Stimulated activated naive B cell treated with anti-CD40 and anti-IgM and Interleukin-4, amounts not matched to agents 10 μg/mL and 1 μg/mL and 100 μg/mL, for 72 hours (primary cell): ENCODE measurements around the gene CEP112.

Experiments
- ATAC-seq, 2 donors: fragments of 150-1000 bp; cut with Tn5 transposase; replicated peaks; 2 replicates each; pipeline ENCODE4 v1.10.0; 2021; ENCODE audit warnings: moderate library complexity in 1 of 2
- DNase-seq: peaks from one replicate; pipeline ENCODE4 v3.0.0; 2021
- H3K27ac Mint-ChIP-seq: one replicate; pipeline ENCODE4 v1.8.0; 2022; ENCODE audit warnings: mild to moderate bottlenecking, mixed read lengths
- H3K27me3 Mint-ChIP-seq, 2 donors: one replicate each; pipeline ENCODE4 v1.8.0; 2022; ENCODE audit warnings: mixed read lengths in 2 of 2
- H3K36me3 Mint-ChIP-seq, 2 donors: one replicate each; pipeline ENCODE4 v1.8.0; 2022; ENCODE audit warnings: mixed read lengths in 2 of 2, mild to moderate bottlenecking in 1 of 2
- H3K4me1 Mint-ChIP-seq, 2 donors: one replicate each; pipeline ENCODE4 v1.8.0; 2022; ENCODE audit warnings: mixed read lengths in 2 of 2, mild to moderate bottlenecking in 1 of 2
- H3K4me3 Mint-ChIP-seq, 2 donors: one replicate each; pipeline ENCODE4 v1.8.0; 2022; ENCODE audit warnings: mild to moderate bottlenecking in 2 of 2, mixed read lengths in 2 of 2, moderate library complexity in 1 of 2
- H3K9me3 Mint-ChIP-seq, 2 donors: one replicate each; pipeline ENCODE4 v1.8.0; 2022; ENCODE audit warnings: mixed read lengths in 2 of 2, mild to moderate bottlenecking in 1 of 2

CEP112 gene

DNA sequence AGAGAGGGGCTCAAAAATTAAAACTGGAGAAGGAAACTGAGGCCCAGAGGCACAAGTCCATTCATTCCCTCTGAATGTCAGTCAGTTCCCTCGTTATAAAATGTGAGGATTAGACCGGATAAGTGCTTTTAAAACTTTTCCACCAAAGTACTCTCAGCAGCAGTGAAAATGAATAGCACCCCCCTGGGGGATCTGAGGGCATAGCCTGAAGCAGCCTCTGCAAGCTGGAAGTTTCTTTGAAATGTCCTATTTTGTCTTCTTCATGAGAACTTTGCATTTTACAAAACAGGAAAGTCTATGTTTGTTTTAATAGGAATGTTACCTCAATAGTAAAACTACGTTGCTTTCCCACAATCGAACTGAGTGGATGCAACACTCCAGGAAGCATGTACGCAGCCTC, 273.0 kb downstream of the CEP112 start:
- H3K9me3 Mint-ChIP-seq = peaks cover 4 to 9% of the 10 kb centered on the region in 2 donors
- DNase-seq = no peak

GRCh38 chr17:65918500-65918899, 273.4 kb downstream of the CEP112 start:
- H3K27ac Mint-ChIP-seq = no peak overlapping the region

More for the DNA sequence above, 273.0 kb downstream of the CEP112 start:
- Mint-ChIP-seq H3K27ac (no peak overlapping the region), H3K36me3 (peaks cover 0 to 10% of the 10 kb centered on the region in 2 donors), H3K4me3 (no peak overlapping the region), H3K27me3 (no peaks in the 10 kb centered on the region), H3K4me1 (peaks cover 11 to 13% of the 10 kb centered on the region in 2 donors)
- ATAC-seq = no peak

GRCh38 chr17:65917560-65917959, 274.4 kb downstream of the CEP112 start:
- DNase-seq (no peak), ATAC-seq (no peak)
- no peak overlapping the region for H3K4me3 Mint-ChIP-seq
- no peak overlapping the region for H3K27ac Mint-ChIP-seq
- peaks cover 4 to 9% of the 10 kb centered on the region in 2 donors for H3K9me3 Mint-ChIP-seq
- H3K4me1 Mint-ChIP-seq = peaks cover 11 to 13% of the 10 kb centered on the region in 2 donors
- H3K36me3 Mint-ChIP-seq = peaks cover 0 to 10% of the 10 kb centered on the region in 2 donors
- no peaks in the 10 kb centered on the region for H3K27me3 Mint-ChIP-seq

More at GRCh38 chr17:65918500-65918899, 273.4 kb downstream of the CEP112 start:
- peaks cover 11 to 13% of the 10 kb centered on the region in 2 donors for H3K4me1 Mint-ChIP-seq
- no peaks in the 10 kb centered on the region for H3K27me3 Mint-ChIP-seq
- ATAC-seq (no peak), DNase-seq (no peak)
- peaks cover 4 to 9% of the 10 kb centered on the region in 2 donors for H3K9me3 Mint-ChIP-seq
- peaks cover 0 to 10% of the 10 kb centered on the region in 2 donors for H3K36me3 Mint-ChIP-seq
- H3K4me3 Mint-ChIP-seq = no peak overlapping the region

DNA sequence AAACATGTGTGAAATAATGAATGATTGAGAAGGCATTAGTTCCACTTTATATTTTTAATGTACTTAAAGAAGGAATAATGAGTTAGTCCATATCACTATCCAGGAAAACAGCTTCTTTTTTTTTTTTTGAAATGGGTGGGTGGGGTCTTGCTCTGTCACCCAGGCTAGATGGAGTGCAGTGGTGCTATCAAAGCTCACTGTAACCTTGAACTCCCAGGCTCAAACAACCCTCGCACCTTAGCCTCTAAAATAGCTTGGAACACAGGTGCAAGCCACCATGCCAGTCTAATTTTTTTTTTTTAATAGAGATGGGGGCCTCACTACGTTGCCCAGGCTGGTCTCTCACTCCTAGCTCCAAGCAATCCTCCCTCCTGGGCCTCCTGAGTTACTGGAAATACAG, 275.5 kb downstream of the CEP112 start:
- H3K27ac Mint-ChIP-seq = no peak overlapping the region
- H3K4me1 Mint-ChIP-seq = peaks cover 11 to 13% of the 10 kb centered on the region in 2 donors
- no peaks in the 10 kb centered on the region for H3K27me3 Mint-ChIP-seq
- H3K4me3 Mint-ChIP-seq = no peak overlapping the region
- peaks cover 0 to 15% of the 10 kb centered on the region in 2 donors for H3K36me3 Mint-ChIP-seq
- no peak for ATAC-seq
- DNase-seq = no peak
- peaks cover 6 to 14% of the 10 kb centered on the region in 2 donors for H3K9me3 Mint-ChIP-seq

DNA sequence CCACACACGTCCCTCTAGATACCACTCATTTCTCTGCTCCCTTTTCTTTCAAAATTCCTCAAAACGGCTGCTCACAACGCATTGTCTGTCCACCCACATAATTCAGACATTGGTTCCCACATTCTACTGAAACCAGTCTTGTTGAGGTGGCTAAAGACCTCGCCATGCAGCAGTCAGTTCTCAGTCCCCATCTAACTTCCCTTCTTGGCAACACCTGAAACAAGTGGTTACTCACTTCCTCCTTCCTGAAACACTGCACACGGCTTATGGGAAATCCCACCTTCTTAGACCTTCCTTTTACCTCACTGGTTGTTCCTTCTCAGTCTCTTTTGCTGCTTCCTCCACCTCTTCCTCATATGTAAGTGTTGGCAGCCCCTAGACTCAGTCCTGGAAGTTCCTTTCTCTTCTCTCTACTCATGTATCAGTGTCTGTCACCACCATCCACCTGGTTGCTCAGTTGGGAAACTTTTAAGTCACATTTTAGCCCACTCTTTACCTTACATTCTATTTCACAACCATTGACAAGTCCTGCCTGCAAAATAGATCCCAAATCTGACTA, 277.1 kb downstream of the CEP112 start:
- H3K4me3 Mint-ChIP-seq = peak overlapping the region in 1 of 2 donors; percentile 4
- peak; percentile 99 for ATAC-seq
- H3K4me1 Mint-ChIP-seq = peaks cover 11 to 13% of the 10 kb centered on the region in 2 donors
- peak; percentile 57 for DNase-seq
- H3K27me3 Mint-ChIP-seq = no peaks in the 10 kb centered on the region
- H3K27ac Mint-ChIP-seq = peak overlapping the region; percentile 49
- H3K36me3 Mint-ChIP-seq = peaks cover 8 to 24% of the 10 kb centered on the region in 2 donors
- H3K9me3 Mint-ChIP-seq = peaks cover 15 to 23% of the 10 kb centered on the region in 2 donors

DNA sequence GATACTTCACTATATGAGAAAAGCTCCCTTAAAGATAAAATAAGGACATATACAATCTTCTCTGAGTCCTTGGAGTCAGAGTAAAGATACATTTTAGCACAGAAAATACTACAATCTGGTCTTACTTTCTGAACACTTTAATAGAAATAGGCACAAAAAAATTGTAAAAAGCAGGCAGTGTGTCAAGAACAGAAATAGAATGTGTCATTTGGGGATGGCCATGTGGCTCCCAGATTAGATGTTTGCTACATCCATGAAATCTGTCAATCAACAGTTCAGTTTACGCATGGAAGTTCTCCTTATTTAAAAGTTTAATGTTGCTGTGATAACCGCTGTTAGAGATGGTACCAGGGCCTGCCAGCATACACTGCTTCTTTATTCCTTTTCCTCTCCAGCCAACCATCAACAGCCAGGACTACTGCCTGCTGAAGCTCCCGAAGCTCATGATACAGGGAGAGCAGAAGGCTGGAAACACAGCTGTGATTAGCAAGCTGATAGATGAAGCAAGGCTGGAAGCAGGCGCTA, 278.5 kb downstream of the CEP112 start:
- no peak for DNase-seq
- Mint-ChIP-seq H3K4me1 (peaks cover 11 to 13% of the 10 kb centered on the region in 2 donors), H3K27ac (no peak overlapping the region), H3K36me3 (peaks cover 11 to 24% of the 10 kb centered on the region in 2 donors), H3K9me3 (peaks cover 17 to 31% of the 10 kb centered on the region in 2 donors), H3K4me3 (no peak overlapping the region), H3K27me3 (no peaks in the 10 kb centered on the region)
- ATAC-seq = no peak

- Mint-ChIP-seq H3K27me3 (no peaks in the 10 kb centered on the region), H3K4me3 (no peak overlapping the region), H3K36me3 (peaks cover 12 to 23% of the 10 kb centered on the region in 2 donors), H3K27ac (no peak overlapping the region), H3K9me3 (peaks cover 17 to 33% of the 10 kb centered on the region in 2 donors), H3K4me1 (peaks cover 11 to 13% of the 10 kb centered on the region in 2 donors)
- DNase-seq = no peak
- no peak for ATAC-seq
Observed at GRCh38 chr17:65910836-65911235, 281.1 kb downstream of the CEP112 start.

GRCh38 chr17:65902831-65903522, 289.0 kb downstream of the CEP112 start:
- H3K4me1 Mint-ChIP-seq = peaks cover 0 to 2% of the 10 kb centered on the region in 2 donors
- DNase-seq = no peak
- H3K27ac Mint-ChIP-seq = no peak overlapping the region
- ATAC-seq = no peak
- H3K9me3 Mint-ChIP-seq = peaks cover 0 to under 1% of the 10 kb centered on the region in 2 donors
- H3K36me3 Mint-ChIP-seq = no peaks in the 10 kb centered on the region
- no peaks in the 10 kb centered on the region for H3K27me3 Mint-ChIP-seq
- no peak overlapping the region for H3K4me3 Mint-ChIP-seq

DNA sequence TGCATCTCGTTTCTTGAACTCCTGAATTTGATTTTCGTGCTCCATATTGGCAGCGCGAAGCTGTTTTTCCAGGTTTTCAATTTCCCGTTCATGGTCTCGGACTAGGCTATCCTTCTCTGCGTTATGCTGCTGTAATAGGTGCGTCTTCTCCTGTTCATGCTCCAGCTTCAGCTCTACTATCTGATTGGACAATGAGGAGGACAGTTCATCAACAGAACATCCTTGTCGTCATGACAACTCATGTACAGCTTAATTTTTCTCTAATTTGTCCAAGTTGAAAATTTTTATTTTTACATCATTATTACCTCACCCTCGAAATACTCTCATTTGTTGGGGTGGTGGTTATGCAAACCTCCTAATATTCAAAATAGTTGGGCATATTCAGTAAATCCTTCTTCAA, 289.8 kb downstream of the CEP112 start:
- no peaks in the 10 kb centered on the region for H3K27me3 Mint-ChIP-seq
- DNase-seq = no peak
- peaks cover 0 to 2% of the 10 kb centered on the region in 2 donors for H3K4me1 Mint-ChIP-seq
- H3K9me3 Mint-ChIP-seq = no peaks in the 10 kb centered on the region
- no peaks in the 10 kb centered on the region for H3K36me3 Mint-ChIP-seq
- no peak overlapping the region for H3K27ac Mint-ChIP-seq
- no peak overlapping the region for H3K4me3 Mint-ChIP-seq
- ATAC-seq = no peak

- no peak overlapping the region for H3K4me3 Mint-ChIP-seq
- H3K27me3 Mint-ChIP-seq = no peaks in the 10 kb centered on the region
- no peaks in the 10 kb centered on the region for H3K36me3 Mint-ChIP-seq
- H3K4me1 Mint-ChIP-seq = peaks cover 0 to 2% of the 10 kb centered on the region in 2 donors
- ATAC-seq (no peak), DNase-seq (no peak)
- no peaks in the 10 kb centered on the region for H3K9me3 Mint-ChIP-seq
- no peak overlapping the region for H3K27ac Mint-ChIP-seq
Observed at GRCh38 chr17:65901394-65901793, 290.5 kb downstream of the CEP112 start.

DNA sequence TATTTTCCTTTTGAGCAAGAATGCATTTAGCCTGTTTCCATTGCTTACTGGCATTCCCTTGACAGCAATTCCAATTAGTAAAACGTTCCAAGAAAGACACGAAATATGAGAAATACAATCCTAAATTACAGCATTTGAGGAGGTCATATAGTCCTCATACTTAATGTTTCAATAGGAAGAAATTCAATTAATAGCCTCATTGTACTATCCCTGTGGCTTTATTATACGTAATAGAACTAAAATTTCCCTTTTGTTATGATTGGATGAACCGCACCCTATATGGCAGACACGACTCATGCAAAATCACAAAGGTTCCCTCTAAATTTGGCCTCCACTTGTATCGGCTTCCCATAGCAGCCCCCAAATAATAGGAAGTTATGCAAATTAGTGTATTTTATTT, 291.7 kb downstream of the CEP112 start:
- Mint-ChIP-seq H3K27ac (no peak overlapping the region), H3K27me3 (no peaks in the 10 kb centered on the region), H3K4me1 (peaks cover 0 to 2% of the 10 kb centered on the region in 2 donors), H3K9me3 (no peaks in the 10 kb centered on the region), H3K36me3 (no peaks in the 10 kb centered on the region), H3K4me3 (no peak overlapping the region)
- no peak for DNase-seq
- no peak for ATAC-seq

GRCh38 chr17:65898651-65899050, 293.3 kb downstream of the CEP112 start:
- no peak for ATAC-seq
- H3K4me3 Mint-ChIP-seq = no peak overlapping the region
- H3K36me3 Mint-ChIP-seq = no peaks in the 10 kb centered on the region
- H3K4me1 Mint-ChIP-seq = no peaks in the 10 kb centered on the region
- no peak overlapping the region for H3K27ac Mint-ChIP-seq
- H3K27me3 Mint-ChIP-seq = no peaks in the 10 kb centered on the region
- H3K9me3 Mint-ChIP-seq = no peaks in the 10 kb centered on the region
- no peak for DNase-seq

DNA sequence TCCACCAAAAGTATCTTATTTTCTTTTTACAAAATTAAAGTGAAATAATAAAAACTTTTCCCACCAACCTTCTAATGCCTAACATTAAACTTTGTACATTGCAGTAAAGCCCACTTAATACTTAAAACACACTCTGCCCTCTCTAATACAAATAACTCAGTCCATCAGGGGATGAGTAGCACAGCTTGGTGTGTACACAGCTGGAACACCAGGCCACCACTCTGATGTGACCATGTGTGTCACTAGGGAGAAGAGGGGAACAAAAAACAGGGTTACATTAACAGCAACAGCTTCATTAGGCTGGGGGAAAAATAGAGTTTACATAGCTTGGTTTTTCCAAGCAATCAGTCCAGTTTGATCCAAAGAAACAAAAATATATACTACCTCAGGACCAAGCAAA, 295.0 kb downstream of the CEP112 start:
- H3K36me3 Mint-ChIP-seq = no peaks in the 10 kb centered on the region
- DNase-seq (no peak), ATAC-seq (no peak)

DNA sequence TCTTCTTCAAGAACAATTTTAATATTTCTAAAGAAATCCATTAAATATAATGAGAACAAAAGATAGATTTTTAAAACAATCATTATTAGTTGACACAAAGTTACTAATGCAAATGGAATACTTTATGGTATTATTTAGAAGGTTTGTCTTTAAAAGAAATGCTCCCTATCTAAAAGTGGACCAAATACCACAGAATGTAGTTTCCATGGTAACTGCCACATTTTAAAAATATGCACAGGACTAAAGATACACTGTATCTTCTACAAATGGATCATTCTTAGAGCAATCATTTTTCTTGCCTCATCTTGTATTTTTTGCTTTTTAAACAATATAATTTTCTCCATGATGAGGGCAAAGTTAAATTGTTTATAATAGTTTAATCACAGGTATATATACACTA, 296.0 kb downstream of the CEP112 start:
- H3K36me3 Mint-ChIP-seq = no peaks in the 10 kb centered on the region
- DNase-seq (no peak), ATAC-seq (no peak)
- H3K9me3 Mint-ChIP-seq = no peaks in the 10 kb centered on the region
- H3K4me1 Mint-ChIP-seq = peaks cover 2 to 4% of the 10 kb centered on the region in 2 donors
- H3K27me3 Mint-ChIP-seq = no peaks in the 10 kb centered on the region
- no peak overlapping the region for H3K4me3 Mint-ChIP-seq
- H3K27ac Mint-ChIP-seq = no peak overlapping the region

More for the DNA sequence above, 295.0 kb downstream of the CEP112 start:
- no peak overlapping the region for H3K27ac Mint-ChIP-seq
- H3K9me3 Mint-ChIP-seq = no peaks in the 10 kb centered on the region
- H3K4me1 Mint-ChIP-seq = peaks cover 2 to 4% of the 10 kb centered on the region in 2 donors
- H3K4me3 Mint-ChIP-seq = no peak overlapping the region
- H3K27me3 Mint-ChIP-seq = no peaks in the 10 kb centered on the region
